Breast epithelium (tissue), 3 donors: ENCODE measurements around the gene EGFLAM.

Experiments
- CTCF ChIP-seq, 3 donors: fragments of 450-650 bp; IDR thresholded peaks; one replicate each; pipeline ENCODE4 v1.5.1; 2016 to 2017; ENCODE audit warnings: antibody characterized with exemption in 3 of 3, mild to moderate bottlenecking in 3 of 3, moderate library complexity in 3 of 3
- POLR2A ChIP-seq: fragments of 450-650 bp; IDR thresholded peaks from one replicate; pipeline ENCODE4 v1.6.1; 2016; ENCODE audit warnings: antibody characterized with exemption, mild to moderate bottlenecking, moderate library complexity

- TF ChIP-seq CTCF (IDR thresholded peaks at IDR 0.05) (no peak), POLR2A (no peak)
Observed at GRCh38 chr5:38210676-38211353, 47.5 kb upstream of the EGFLAM start.
